Upper lobe of right lung (tissue), 1 donor: ENCODE results near the gene LUZP2. TPM values are rescaled to one million over a fixed set of nuclear protein-coding genes. Genes with fewer than 3 reads are reported as not detected.
A peak's percentile ranks its signal among the peaks of the same experiment; 100 is the strongest.
"Not testable (repeated sequence)": the region's sequence is repeated elsewhere in the genome, so short reads cannot be mapped to it uniquely, and the experiment has no call there.

Experiments used
- ATAC-seq: fragments of 200-7000 bp; cut with Tn5 transposase; one replicate; pipeline ENCODE4 v1.9.1; 2020; ENCODE audit warnings: mild to moderate bottlenecking, moderate library complexity
- DNase-seq: peaks from one replicate; pipeline ENCODE4 v3.0.0-alpha.2; 2020
- H3K27ac ChIP-seq: fragments of 200-600 bp; one replicate; pipeline ENCODE4 v1.8.0; 2022
- H3K27me3 ChIP-seq: fragments of 200-600 bp; one replicate; pipeline ENCODE4 v1.8.0; 2022; ENCODE audit warnings: mild to moderate bottlenecking
- H3K36me3 ChIP-seq: fragments of 200-600 bp; one replicate; pipeline ENCODE4 v1.8.0; 2022
- H3K4me1 ChIP-seq: fragments of 200-600 bp; one replicate; pipeline ENCODE4 v1.8.0; 2022
- H3K4me3 ChIP-seq: fragments of 200-600 bp; one replicate; pipeline ENCODE4 v1.8.0; 2022; ENCODE audit warnings: mild to moderate bottlenecking
- H3K9me3 ChIP-seq: fragments of 200-600 bp; one replicate; pipeline ENCODE4 v1.8.0; 2022
- CTCF ChIP-seq: fragments of 200-600 bp; IDR thresholded peaks from one replicate; pipeline ENCODE4 v1.8.0; 2022; ENCODE audit warnings: antibody characterized with exemption
- intact Hi-C: fragments of 100-400 bp; cut with DNase I; formaldehyde crosslinking; loops from one replicate; pipeline ENCODE4 v1.11.0; 2022
- total RNA-seq: library from RNA; stranded (reverse); fragmentation: NEBNext Ultra II Directional; extraction: Animal tissue kit (Norgen Biotek cat#: 25700); gene quantifications from one replicate; pipeline ENCODE4 v1.2.1, GENCODE V29; 2021
- donor health status: DM: no; HTN: yes; CAD: no; lungs with severe emphysema.

Gene LUZP2
- total RNA-seq, 1 donor from 2014 or later: 0.23 TPM

- H3K4me1 ChIP-seq: no peaks in the 10 kb centered on the region
- H3K36me3 ChIP-seq: no peaks in the 10 kb centered on the region
- H3K9me3 ChIP-seq: peaks cover 3% of the 10 kb centered on the region
- H3K4me3 ChIP-seq: no peak overlapping the region
- H3K27me3 ChIP-seq: no peaks in the 10 kb centered on the region
- no peak for TF ChIP-seq CTCF
- no peak overlapping the region for H3K27ac ChIP-seq
- DNase-seq (no peak), ATAC-seq (no peak)
- intact Hi-C loops: no loop called here
Measured at GRCh38 chr11:24885580-24886173, 388.8 kb downstream of the LUZP2 start.

GRCh38 chr11:24886880-24887619 is 390.2 kb downstream of the LUZP2 start:
- H3K9me3 ChIP-seq: peaks cover 3% of the 10 kb centered on the region
- no peaks in the 10 kb centered on the region for H3K36me3 ChIP-seq
- H3K4me3 ChIP-seq: no peak overlapping the region
- no peak overlapping the region for H3K27ac ChIP-seq
- intact Hi-C loops: no loop called here
- no peaks in the 10 kb centered on the region for H3K27me3 ChIP-seq
- no peak for DNase-seq
- TF ChIP-seq CTCF: no peak
- H3K4me1 ChIP-seq: no peaks in the 10 kb centered on the region
- ATAC-seq: no peak

GRCh38 chr11:24890426-24890825 is 393.6 kb downstream of the LUZP2 start:
- Histone ChIP-seq H3K4me3 (no peak overlapping the region), H3K27me3 (no peaks in the 10 kb centered on the region), H3K9me3 (peaks cover 3% of the 10 kb centered on the region), H3K27ac (no peak overlapping the region), H3K4me1 (no peaks in the 10 kb centered on the region), H3K36me3 (no peaks in the 10 kb centered on the region)
- TF ChIP-seq CTCF: no peak
- ATAC-seq: no peak
- no peak for DNase-seq
- intact Hi-C loops: no loop called here

- H3K36me3 ChIP-seq, H3K9me3 ChIP-seq, intact Hi-C loops, H3K4me3 ChIP-seq, H3K4me1 ChIP-seq, ATAC-seq, H3K27ac ChIP-seq, H3K27me3 ChIP-seq, DNase-seq: not testable (repeated sequence)
Measured at GRCh38 chr11:24891845-24892492, 395.1 kb downstream of the LUZP2 start.

- ATAC-seq: peak; percentile 50
- intact Hi-C loops: no loop called here
- Histone ChIP-seq H3K4me1 (no peaks in the 10 kb centered on the region), H3K27me3 (no peaks in the 10 kb centered on the region), H3K27ac (no peak overlapping the region), H3K4me3 (no peak overlapping the region), H3K9me3 (no peaks in the 10 kb centered on the region), H3K36me3 (no peaks in the 10 kb centered on the region)
- DNase-seq: no peak
- no peak for TF ChIP-seq CTCF
Measured at GRCh38 chr11:24896118-24896835, 399.4 kb downstream of the LUZP2 start.

- Histone ChIP-seq H3K27me3 (no peaks in the 10 kb centered on the region), H3K36me3 (no peaks in the 10 kb centered on the region), H3K9me3 (no peaks in the 10 kb centered on the region), H3K4me1 (no peaks in the 10 kb centered on the region), H3K27ac (no peak overlapping the region), H3K4me3 (no peak overlapping the region)
- TF ChIP-seq CTCF: no peak
- ATAC-seq: no peak
- intact Hi-C loops: no loop called here
- no peak for DNase-seq
Measured at GRCh38 chr11:24900514-24900913, 403.7 kb downstream of the LUZP2 start.
